ENCODE data around the gene CEP97. TPM values are rescaled to one million over a fixed set of nuclear protein-coding genes. Genes with fewer than 3 reads are reported as not detected.

Gene CEP97
- total and polyA plus RNA-seq, 9 of the 15 experiments (the other 6 are each of a cell fraction or from before 2014, with no cell fraction given) = 2.0 to 10.1 (median 4.3) TPM

DNA sequence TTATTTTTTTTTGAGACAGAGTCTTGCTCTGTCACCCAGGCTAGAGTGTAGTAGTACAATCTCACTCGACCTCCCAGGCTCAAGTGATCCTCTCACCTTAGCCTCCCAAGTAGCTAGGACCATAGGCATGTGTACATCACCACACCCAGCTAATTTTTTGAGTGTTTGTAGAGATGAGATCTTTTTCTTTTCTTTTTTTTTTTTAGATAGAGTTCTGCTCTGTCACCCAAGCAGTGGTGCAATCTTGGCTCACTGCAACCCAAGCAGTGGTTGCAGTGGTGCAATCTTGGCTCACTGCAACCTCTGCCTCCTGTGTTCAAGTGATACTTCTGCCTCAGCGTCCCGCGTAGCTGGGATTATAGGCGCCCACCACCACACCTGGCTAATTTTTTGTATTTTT lies 5.2 kb downstream of the CEP97 start:
- no TSS peak for BruUV-seq (replicated peaks)
- Histone ChIP-seq H3K27me3 (ENCODE audit: control insufficient read depth in 2 of 2, insufficient read depth in 2 of 2, low read length in 2 of 2) (no peaks in the 10 kb centered on the region), H3K27ac (ENCODE audit: extremely low read depth, low read depth, low read length) (no peak overlapping the region), H3K79me2 (ENCODE audit: control insufficient read depth, insufficient read depth, low read length) (peaks cover 20% of the 10 kb centered on the region), H3K4me1 (replicated peaks in 1 of 2; ENCODE audit: control insufficient read depth in 2 of 2, insufficient read depth in 2 of 2, low read length in 2 of 2) (no peaks in the 10 kb centered on the region; a peak in 3 of 5 replicates), H2AFZ (ENCODE audit: low read depth, low read length) (no peak overlapping the region), H3K4me2 (ENCODE audit: insufficient read depth, low read length) (no peak overlapping the region), H3K36me3 (ENCODE audit: control insufficient read depth, insufficient read depth, low read length) (peaks cover 63% of the 10 kb centered on the region), H4K20me1 (replicated peaks; ENCODE audit: control insufficient read depth, insufficient read depth, low read length) (no peaks in the 10 kb centered on the region), H3K9me1 (ENCODE audit: control insufficient read depth, insufficient read depth, low read length) (no peaks in the 10 kb centered on the region), H3K9me3 (replicated peaks; ENCODE audit: control insufficient read depth, insufficient read depth, low read depth, low read length) (no peaks in the 10 kb centered on the region), H3K4me3 (no peak overlapping the region), H3K9ac (ENCODE audit: insufficient read depth in 1 of 2, low read depth in 2 of 2, low read length in 2 of 2) (no peak overlapping the region)
- TF ChIP-seq POLR2AphosphoS2 (IDR thresholded peaks at IDR 0.05; ENCODE audit: low read length) (no peak), CEBPB (tag; IDR thresholded peaks at IDR 0.05) (0 out of 2 replicates have a peak, but pooled peaks have one; percentile 16)
- in situ Hi-C loops (cut with MboI) (no loop called here), intact Hi-C loops (cut with micrococcal nuclease) (no loop called here)
- DNase-seq (ENCODE audit: extremely low read depth in 1 of 4, low spot score in 3 of 4) (no peak), ATAC-seq (no peak), FAIRE-seq (no peak)
- 79% methylated on average over 4 of the region's 5 CpGs for WGBS (ENCODE audit: insufficient coverage, low coverage, missing lambda C conversion rate)
- ChIA-PET POLR2A (interaction anchor here (0.7 kb wide), 1 partner anchor 101 kb away, joined by 3 read pairs; no protein-coding TSS in a partner anchor), CTCF (ENCODE audit: low intra/inter-chr PET ratio) (no interaction called here)

DNA sequence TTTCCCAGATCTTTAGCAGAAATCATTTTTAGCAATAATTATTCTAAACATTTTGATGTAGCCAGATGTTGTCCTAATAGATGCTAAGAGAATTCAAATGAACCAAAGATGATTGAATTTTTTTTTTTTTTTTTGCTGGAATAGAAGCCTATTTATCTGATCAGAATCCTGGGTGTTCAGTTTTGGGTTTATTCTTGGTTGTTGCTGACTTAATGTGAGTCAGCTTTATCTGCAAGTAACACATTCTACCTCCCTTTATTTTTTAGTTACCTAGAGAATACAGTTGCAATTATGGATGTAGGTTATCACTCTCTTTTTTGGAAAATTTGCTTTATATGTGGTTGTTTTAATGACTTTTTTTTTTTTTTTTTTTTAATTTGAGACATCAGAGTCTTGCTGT lies 6.4 kb downstream of the CEP97 start:
- no peak overlapping the region for H3K4me3 ChIP-seq
- in situ Hi-C loops (cut with MboI) (no loop called here), intact Hi-C loops (cut with micrococcal nuclease) (no loop called here)
- ChIA-PET CTCF (ENCODE audit: low intra/inter-chr PET ratio) (no interaction called here), POLR2A (no interaction called here)
- no peaks in the 10 kb centered on the region for H4K20me1 ChIP-seq (replicated peaks; ENCODE audit: control insufficient read depth, insufficient read depth, low read length)
- no peak overlapping the region for H3K27ac ChIP-seq (ENCODE audit: extremely low read depth, low read depth, low read length)
- H3K9me1 ChIP-seq (ENCODE audit: control insufficient read depth, insufficient read depth, low read length) = no peaks in the 10 kb centered on the region
- no peaks in the 10 kb centered on the region for H3K27me3 ChIP-seq (ENCODE audit: control insufficient read depth in 2 of 2, insufficient read depth in 2 of 2, low read length in 2 of 2)
- H3K9ac ChIP-seq (ENCODE audit: insufficient read depth in 1 of 2, low read depth in 2 of 2, low read length in 2 of 2) = no peak overlapping the region
- H3K4me1 ChIP-seq (replicated peaks in 1 of 2; ENCODE audit: control insufficient read depth in 2 of 2, insufficient read depth in 2 of 2, low read length in 2 of 2) = no peaks in the 10 kb centered on the region; a peak in 3 of 5 replicates
- BruUV-seq (replicated peaks) = no TSS peak
- FAIRE-seq (peak; percentile 32), ATAC-seq (0 out of 3 replicates have a peak, but pooled peaks have one; percentile 36), DNase-seq (ENCODE audit: extremely low read depth in 1 of 4, low spot score in 3 of 4) (peak in 2 of 4 experiments; percentile 12 to 21)
- H2AFZ ChIP-seq (ENCODE audit: low read depth, low read length) = no peak overlapping the region
- peaks cover 76% of the 10 kb centered on the region for H3K36me3 ChIP-seq (ENCODE audit: control insufficient read depth, insufficient read depth, low read length)
- H3K9me3 ChIP-seq (replicated peaks; ENCODE audit: control insufficient read depth, insufficient read depth, low read depth, low read length) = 0 out of 2 replicates have a peak, but pooled peaks cover 1% of the 10 kb centered on the region
- H3K79me2 ChIP-seq (ENCODE audit: control insufficient read depth, insufficient read depth, low read length) = peaks cover 11% of the 10 kb centered on the region
- no peak overlapping the region for H3K4me2 ChIP-seq (ENCODE audit: insufficient read depth, low read length)
- TF ChIP-seq CBFA2T3 (IDR thresholded peaks at IDR 0.05) (peak; percentile 57; the same call in 1 of the 2 replicates), MXI1 (IDR thresholded peaks at IDR 0.05; ENCODE audit: low read depth, low read length) (no peak), PHF20 (IDR thresholded peaks at IDR 0.05; ENCODE audit: partially characterized antibody) (no peak), BRCA1 (IDR thresholded peaks at IDR 0.05) (no peak), BRCA1 (CRISPR knock-in tag; IDR thresholded peaks at IDR 0.05) (no peak), POLR2AphosphoS5 (IDR thresholded peaks at IDR 0.05; ENCODE audit: control insufficient read depth, insufficient read depth, low read depth, low read length) (no peak), POLR2A (conservative IDR thresholded peaks at IDR 0.05) (no peak), ETV1 (tag; conservative IDR thresholded peaks at IDR 0.05; ENCODE audit: low read depth) (no peak), RAD51 (IDR thresholded peaks at IDR 0.05; ENCODE audit: borderline replicate concordance, low read depth) (no peak), TAL1 (IDR thresholded peaks at IDR 0.05) (peak; percentile 16; the same call in 1 of the 2 replicates), HNRNPL (IDR thresholded peaks at IDR 0.05; ENCODE audit: low read depth, low read length) (no peak), NUFIP1 (IDR thresholded peaks at IDR 0.05; ENCODE audit: partially characterized antibody) (no peak), SMARCC2 (IDR thresholded peaks at IDR 0.05; ENCODE audit: low read depth) (no peak), CEBPB (tag; IDR thresholded peaks at IDR 0.05) (no peak), FOXJ3 (CRISPR knock-in tag; IDR thresholded peaks at IDR 0.05) (no peak), FOXJ2 (tag; IDR thresholded peaks at IDR 0.05) (no peak)
- TF ChIP-seq, protein P1, sequence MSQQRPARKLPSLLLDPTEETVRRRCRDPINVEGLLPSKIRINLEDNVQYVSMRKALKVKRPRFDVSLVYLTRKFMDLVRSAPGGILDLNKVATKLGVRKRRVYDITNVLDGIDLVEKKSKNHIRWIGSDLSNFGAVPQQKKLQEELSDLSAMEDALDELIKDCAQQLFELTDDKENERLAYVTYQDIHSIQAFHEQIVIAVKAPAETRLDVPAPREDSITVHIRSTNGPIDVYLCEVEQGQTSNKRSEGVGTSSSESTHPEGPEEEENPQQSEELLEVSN (IDR thresholded peaks at IDR 0.05; ENCODE audit: borderline replicate concordance in 1 of 2, extremely low read depth in 1 of 2, insufficient read depth in 1 of 2, insufficient read length in 1 of 2, low read depth in 1 of 2, low read length in 1 of 2, poor library complexity in 1 of 2, severe bottlenecking in 1 of 2) = no peak

Data from K562 (cell line).